LNCAP (cell line): Measurements from ENCODE around the gene RLF.

ENCODE experiments used
- TF ChIP-seq, protein P1 (sequence below): fragments of 450-650 bp; IDR thresholded peaks from 2 replicates; pipeline ENCODE4 v1.5.1; 2017; ENCODE audit warnings: mild to moderate bottlenecking

Gene RLF

DNA sequence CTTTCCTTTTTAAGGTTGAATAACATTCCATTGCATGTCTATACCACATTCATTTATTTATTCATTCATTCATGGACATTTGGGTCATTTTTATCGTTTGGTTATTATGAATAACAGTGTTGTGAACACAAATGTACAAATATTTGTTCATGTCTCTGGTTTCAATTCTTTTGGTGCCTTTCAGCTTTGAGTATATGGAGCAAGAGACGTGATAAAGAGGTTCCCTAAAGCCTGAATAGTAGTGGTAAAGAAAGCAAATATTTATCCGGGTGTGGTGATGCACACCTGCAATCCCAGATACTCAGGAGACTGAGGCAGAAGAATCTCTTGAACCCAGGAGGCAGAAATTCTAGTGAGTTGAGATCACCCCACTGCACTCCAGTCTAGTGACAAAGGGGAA is 5.3 kb upstream of the RLF start:
- TF ChIP-seq, protein P1, sequence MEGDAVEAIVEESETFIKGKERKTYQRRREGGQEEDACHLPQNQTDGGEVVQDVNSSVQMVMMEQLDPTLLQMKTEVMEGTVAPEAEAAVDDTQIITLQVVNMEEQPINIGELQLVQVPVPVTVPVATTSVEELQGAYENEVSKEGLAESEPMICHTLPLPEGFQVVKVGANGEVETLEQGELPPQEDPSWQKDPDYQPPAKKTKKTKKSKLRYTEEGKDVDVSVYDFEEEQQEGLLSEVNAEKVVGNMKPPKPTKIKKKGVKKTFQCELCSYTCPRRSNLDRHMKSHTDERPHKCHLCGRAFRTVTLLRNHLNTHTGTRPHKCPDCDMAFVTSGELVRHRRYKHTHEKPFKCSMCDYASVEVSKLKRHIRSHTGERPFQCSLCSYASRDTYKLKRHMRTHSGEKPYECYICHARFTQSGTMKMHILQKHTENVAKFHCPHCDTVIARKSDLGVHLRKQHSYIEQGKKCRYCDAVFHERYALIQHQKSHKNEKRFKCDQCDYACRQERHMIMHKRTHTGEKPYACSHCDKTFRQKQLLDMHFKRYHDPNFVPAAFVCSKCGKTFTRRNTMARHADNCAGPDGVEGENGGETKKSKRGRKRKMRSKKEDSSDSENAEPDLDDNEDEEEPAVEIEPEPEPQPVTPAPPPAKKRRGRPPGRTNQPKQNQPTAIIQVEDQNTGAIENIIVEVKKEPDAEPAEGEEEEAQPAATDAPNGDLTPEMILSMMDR: no peak

DNA sequence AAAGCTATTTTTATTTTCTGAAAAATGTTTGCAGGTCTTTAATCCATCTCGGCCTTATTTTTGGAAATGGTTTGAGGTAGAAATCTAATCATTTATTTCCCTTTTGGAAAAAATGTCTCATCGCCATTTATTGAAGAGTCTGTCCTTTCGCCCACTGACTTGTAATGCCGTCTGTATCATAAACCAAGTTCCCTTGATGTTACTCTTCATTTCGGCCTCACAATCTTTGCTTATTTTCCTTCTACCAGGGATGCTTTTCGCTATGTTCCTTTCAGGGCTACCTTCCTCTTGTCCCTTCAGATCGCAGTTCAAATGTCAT is 422 bp upstream of the RLF start:
- TF ChIP-seq, protein P1: no peak

DNA sequence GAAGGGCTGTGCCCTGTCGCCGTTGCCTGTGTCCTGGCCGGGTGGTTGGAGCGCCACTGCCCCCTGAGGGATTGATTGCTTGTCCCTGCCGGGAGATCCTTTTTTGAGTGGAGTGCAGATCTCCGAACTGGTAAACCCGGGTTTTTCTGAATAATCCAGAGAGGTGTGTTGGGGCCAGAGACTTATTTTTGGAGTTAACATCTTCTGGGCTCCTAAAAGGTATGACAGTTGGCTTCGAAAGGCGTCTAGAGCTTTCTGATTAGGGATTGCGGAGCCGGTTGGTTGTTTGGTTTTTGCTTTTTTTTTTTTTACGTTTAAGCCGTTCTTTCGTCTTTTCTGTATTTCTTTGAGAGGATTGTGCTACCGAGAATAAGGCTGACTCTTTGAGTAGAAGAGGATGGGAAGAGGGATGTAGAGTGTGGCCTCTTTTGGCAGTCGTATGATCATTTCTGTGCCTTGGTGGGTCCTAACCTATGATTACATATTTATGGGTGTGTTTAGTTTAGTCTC is 756 bp downstream of the RLF start:
- TF ChIP-seq, protein P1: no peak

DNA sequence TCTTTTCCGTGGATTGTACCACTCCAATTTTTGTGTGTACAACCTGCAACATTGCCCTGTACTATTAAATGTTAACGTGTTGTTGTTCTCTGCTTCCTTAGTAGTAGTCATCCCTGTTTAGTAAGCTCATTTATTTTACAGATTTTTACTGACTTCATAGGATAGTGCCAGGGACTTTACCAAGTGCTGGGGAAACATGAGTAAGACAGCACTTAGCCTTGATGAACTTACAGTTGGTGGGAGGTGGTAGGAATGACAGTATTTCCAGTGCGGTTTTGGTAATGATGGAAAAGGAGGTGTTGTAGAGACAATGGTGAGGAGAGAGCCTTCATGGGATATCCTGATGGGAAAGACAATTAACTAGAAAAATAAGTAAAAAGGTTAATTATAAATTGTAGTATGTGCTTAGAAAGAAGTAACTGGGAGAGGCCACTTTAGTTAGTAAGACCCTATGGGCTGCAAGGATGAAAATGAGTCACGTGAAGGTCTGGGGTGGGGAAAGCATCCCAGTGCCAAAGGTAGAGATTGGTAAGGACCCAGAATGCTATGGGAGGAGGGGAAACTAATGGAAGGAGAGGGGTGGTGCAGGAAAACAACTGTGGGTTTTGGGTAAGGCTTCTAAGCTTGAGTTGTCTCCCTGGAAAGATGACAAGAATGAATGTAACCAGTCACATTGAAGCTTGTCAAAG is 1.7 kb downstream of the RLF start:
- TF ChIP-seq, protein P1: no peak

DNA sequence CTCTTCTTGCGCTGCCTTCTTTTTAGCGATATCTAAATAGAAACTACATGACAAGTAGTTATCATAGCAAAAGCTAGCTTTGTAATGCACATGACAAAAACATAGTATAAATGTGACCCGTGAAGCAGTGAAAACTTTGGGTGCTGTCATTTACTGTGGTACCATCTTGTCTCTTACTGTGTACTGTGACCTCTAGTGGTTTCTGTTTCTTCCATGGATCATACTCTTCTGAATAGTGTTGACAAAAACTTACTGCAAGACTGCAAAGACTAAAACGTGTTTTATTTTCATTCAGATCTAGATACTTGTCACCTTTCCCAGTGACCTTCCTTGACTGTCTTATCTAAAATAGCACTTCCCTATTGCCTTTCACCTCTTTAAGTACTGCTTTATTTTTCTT is 6.1 kb downstream of the RLF start:
- TF ChIP-seq, protein P1: no peak

DNA sequence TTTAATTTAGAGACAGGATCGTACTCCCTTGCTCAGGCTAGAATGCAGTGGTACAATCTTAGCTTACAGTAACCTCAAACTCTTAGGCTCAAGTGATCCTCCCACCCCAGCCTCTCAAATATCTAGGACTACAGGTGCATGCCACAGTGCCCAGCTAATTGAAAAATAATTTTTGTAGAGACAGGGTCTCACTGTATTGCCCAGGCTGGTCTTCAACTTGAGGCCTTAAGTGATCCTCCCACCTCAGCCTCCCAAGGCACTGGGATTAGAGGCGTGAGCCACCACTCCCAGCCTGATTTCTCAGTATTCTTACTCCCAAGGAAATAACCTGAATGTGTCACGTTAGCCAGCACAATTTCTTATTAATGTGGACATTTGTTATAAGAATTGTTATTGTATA is 9.8 kb downstream of the RLF start:
- TF ChIP-seq, protein P1: no peak

DNA sequence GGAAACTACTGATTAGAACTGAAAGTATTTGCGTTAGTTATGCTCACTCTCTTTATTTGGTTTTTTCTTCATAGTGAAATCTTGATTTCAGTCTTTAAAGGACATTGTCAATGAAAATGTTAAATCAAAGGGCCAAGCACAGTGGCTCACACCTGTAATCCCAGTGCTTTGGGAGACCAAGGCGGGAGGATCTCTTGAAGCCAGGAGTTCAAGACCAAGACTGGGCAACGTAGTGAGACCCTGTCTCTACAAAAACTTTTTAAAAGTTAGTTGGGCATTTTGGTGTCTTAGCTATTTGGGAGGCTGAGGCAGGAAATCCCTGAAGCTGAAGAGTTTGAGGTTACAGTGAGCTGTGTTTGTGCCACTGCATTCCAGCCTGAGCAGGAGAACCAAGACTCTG is 13.6 kb downstream of the RLF start:
- TF ChIP-seq, protein P1: no peak

DNA sequence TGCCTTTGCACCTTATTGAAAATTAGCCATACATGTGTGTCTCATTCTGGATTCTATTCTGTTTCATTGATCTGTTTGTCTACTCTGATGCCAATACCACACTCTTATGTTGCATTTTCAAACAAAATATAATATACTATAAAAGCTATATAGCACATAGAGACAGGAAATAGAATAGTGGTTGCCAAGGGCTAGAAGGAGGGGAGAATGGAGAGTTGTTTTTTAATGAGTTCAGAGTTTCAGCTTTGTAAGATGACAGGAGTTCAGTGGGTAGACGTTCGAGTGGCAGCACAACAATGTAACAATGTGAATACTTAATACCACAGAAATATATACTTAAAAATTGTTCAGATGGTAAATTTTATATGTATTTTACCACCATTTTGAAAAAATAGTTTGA is 17.0 kb downstream of the RLF start:
- TF ChIP-seq, protein P1: no peak
